K562 (cell line): ENCODE measurements around the gene HTR4. TPM values are rescaled to one million over a fixed set of nuclear protein-coding genes. Genes with fewer than 3 reads are reported as not detected.
A peak's percentile ranks its signal among the peaks of the same experiment; 100 is the strongest.

Experiments
- ATF4 ChIP-seq: fragments of 450-650 bp; formaldehyde crosslinking; IDR thresholded peaks from 2 replicates; pipeline ENCODE4 v1.4.0; 2022; ENCODE audit warnings: mild to moderate bottlenecking, moderate library complexity
- COPS2 ChIP-seq: fragments of 450-650 bp; conservative IDR thresholded peaks from 2 replicates; pipeline ENCODE4 v1.6.1; 2016; ENCODE audit warnings: mild to moderate bottlenecking, moderate library complexity
- DDX20 ChIP-seq: fragments of 450-650 bp; IDR thresholded peaks from 2 replicates; pipeline ENCODE4 v1.6.1; 2016; ENCODE audit warnings: missing genetic modification characterization, low read depth, mild to moderate bottlenecking, missing compliant biosample characterization, moderate library complexity
- DEAF1 ChIP-seq: fragments of 450-650 bp; formaldehyde crosslinking; IDR thresholded peaks from 2 replicates; pipeline ENCODE4 v1.4.0; 2020; ENCODE audit warnings: mild to moderate bottlenecking, moderate library complexity
- EP300 ChIP-seq: IDR thresholded peaks from 2 replicates; pipeline ENCODE4 v1.6.1; 2012; ENCODE audit warnings: low read length, improper control_type of control experiment
- GABPB1 ChIP-seq: sonication (generic); formaldehyde crosslinking; IDR thresholded peaks from 2 replicates; pipeline ENCODE4 v1.8.0; 2022; ENCODE audit warnings: mild to moderate bottlenecking, missing genetic modification reagents
- HDGF ChIP-seq: fragments of 450-650 bp; IDR thresholded peaks from 2 replicates; pipeline ENCODE4 v1.6.1; 2016
- LARP7 ChIP-seq: fragments of 450-650 bp; IDR thresholded peaks from 2 replicates; pipeline ENCODE4 v1.6.1; 2016
- MAFF ChIP-seq: IDR thresholded peaks from 2 replicates; pipeline ENCODE4 v1.6.1; 2012; ENCODE audit warnings: low read length, improper control_type of control experiment
- MCM3 ChIP-seq: fragments of 450-650 bp; IDR thresholded peaks from 2 replicates; pipeline ENCODE4 v1.6.1; 2016
- MXD1 ChIP-seq: fragments of 250-450 bp; sonication (Bioruptor Pico); IDR thresholded peaks from 2 replicates; pipeline ENCODE4 v1.8.0; 2021; ENCODE audit warnings: borderline replicate concordance, mild to moderate bottlenecking, moderate library complexity; ENCODE audit not compliant: poor library complexity, severe bottlenecking
- ZKSCAN3 ChIP-seq: fragments of 250-450 bp; sonication (Bioruptor Pico); IDR thresholded peaks from 2 replicates; pipeline ENCODE4 v1.4.0; 2020
- ZNF140 ChIP-seq: fragments of 250-450 bp; sonication (Bioruptor Pico); IDR thresholded peaks from 2 replicates; pipeline ENCODE4 v1.8.0; 2021; ENCODE audit warnings: moderate library complexity, mild to moderate bottlenecking, inconsistent platforms
- polyA plus RNA-seq, 8 experiments: library from polyadenylated mRNA; depleted of rRNA in 4 of 8; stranded (reverse) in 5 of 8; unstranded in 3 of 8; fragments of >200 nt; fragmentation: Nextera tagmentation in 2 of 8; fragmentation: Illumina TruSeq in 1 of 8; extraction: Ambion mirVana in 2 of 8; extraction: Trizol in 1 of 8; gene quantifications; 2 replicates each; pipeline versions ENCODE4 v1.2.1 to v1.2.3, GENCODE V29; 2011 to 2014; ENCODE audit warnings: inconsistent platforms in 1 of 8, missing spikeins in 1 of 8
- total RNA-seq, 7 experiments: library from RNA; depleted of rRNA in 6 of 7; stranded (reverse); fragments of >200 nt in 6 of 7; fragmentation: Illumina TruSeq in 2 of 7; extraction: Trizol in 2 of 7; gene quantifications; 2 replicates each; pipeline versions ENCODE4 v1.2.1 to v1.2.3, GENCODE V29; 2011 to 2021; ENCODE audit warnings: low replicate concordance in 1 of 7
- TF ChIP-seq, protein P1 (sequence below), 3 experiments: fragments of 200-800 bp in 1 of 3; fragments of 250-450 bp in 1 of 3; fragments of 450-650 bp in 1 of 3; sonication (Bioruptor Pico) in 1 of 3; sonication (Bioruptor generic) in 1 of 3; formaldehyde crosslinking in 1 of 3; IDR thresholded peaks; 2 replicates each; pipeline versions ENCODE4 v1.6.1 to v1.8.0; 2016 to 2022; ENCODE audit warnings: mild to moderate bottlenecking in 2 of 3, missing genetic modification characterization in 2 of 3, missing compliant biosample characterization in 1 of 3, moderate library complexity in 1 of 3
- TF ChIP-seq, protein P2 (sequence below): IDR thresholded peaks from 2 replicates; pipeline ENCODE4 v1.6.1; 2012; ENCODE audit warnings: low read depth, low read length, improper control_type of control experiment, borderline replicate concordance
- TF ChIP-seq, protein P3 (sequence below): IDR thresholded peaks from 2 replicates; pipeline ENCODE4 v1.6.1; 2016; ENCODE audit warnings: missing genetic modification characterization, missing compliant biosample characterization

Gene HTR4
- total and polyA plus RNA-seq, 9 of the 15 experiments (the other 6 are each of a cell fraction or from before 2014, with no cell fraction given) = 0.13 TPM; not detected in 8

DNA sequence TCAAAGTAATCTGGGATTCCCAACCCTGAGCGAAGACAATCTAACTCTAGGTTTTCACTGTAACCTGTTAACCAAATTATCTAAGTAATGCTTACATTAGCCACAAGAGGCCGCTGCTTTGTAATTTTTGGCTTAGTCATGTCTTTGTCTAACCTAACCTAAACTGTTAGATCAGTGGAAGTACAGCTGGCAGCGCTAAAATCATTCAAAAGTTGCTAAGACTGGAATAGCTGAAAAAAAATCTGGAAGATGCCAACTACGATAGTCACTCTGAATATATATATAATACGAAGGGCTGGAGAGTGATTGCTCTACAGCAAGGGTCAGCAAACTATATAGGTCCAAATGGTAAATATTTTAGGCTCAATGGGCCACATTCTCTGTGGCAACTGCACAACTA, 210.3 kb downstream of the HTR4 start (continued):
- TF ChIP-seq LARP7 (no peak), MCM3 (no peak), MXD1 (CRISPR knock-in tag) (no peak), COPS2 (no peak), HDGF (no peak), MAFF (peak; percentile 71), ATF4 (CRISPR knock-in tag) (no peak), DDX20 (no peak), DEAF1 (CRISPR knock-in tag) (peak; percentile 89), EP300 (0 out of 2 replicates have a peak, but pooled peaks have one; percentile 5), ZKSCAN3 (CRISPR knock-in tag) (no peak), GABPB1 (CRISPR knock-in tag) (no peak), ZNF140 (no peak)
- TF ChIP-seq, protein P1, sequence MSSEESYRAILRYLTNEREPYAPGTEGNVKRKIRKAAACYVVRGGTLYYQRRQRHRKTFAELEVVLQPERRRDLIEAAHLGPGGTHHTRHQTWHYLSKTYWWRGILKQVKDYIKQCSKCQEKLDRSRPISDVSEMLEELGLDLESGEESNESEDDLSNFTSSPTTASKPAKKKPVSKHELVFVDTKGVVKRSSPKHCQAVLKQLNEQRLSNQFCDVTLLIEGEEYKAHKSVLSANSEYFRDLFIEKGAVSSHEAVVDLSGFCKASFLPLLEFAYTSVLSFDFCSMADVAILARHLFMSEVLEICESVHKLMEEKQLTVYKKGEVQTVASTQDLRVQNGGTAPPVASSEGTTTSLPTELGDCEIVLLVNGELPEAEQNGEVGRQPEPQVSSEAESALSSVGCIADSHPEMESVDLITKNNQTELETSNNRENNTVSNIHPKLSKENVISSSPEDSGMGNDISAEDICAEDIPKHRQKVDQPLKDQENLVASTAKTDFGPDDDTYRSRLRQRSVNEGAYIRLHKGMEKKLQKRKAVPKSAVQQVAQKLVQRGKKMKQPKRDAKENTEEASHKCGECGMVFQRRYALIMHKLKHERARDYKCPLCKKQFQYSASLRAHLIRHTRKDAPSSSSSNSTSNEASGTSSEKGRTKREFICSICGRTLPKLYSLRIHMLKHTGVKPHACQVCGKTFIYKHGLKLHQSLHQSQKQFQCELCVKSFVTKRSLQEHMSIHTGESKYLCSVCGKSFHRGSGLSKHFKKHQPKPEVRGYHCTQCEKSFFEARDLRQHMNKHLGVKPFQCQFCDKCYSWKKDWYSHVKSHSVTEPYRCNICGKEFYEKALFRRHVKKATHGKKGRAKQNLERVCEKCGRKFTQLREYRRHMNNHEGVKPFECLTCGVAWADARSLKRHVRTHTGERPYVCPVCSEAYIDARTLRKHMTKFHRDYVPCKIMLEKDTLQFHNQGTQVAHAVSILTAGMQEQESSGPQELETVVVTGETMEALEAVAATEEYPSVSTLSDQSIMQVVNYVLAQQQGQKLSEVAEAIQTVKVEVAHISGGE (CRISPR knock-in tag; IDR thresholded peaks at IDR 0.05) = no peak
- TF ChIP-seq, protein P2, sequence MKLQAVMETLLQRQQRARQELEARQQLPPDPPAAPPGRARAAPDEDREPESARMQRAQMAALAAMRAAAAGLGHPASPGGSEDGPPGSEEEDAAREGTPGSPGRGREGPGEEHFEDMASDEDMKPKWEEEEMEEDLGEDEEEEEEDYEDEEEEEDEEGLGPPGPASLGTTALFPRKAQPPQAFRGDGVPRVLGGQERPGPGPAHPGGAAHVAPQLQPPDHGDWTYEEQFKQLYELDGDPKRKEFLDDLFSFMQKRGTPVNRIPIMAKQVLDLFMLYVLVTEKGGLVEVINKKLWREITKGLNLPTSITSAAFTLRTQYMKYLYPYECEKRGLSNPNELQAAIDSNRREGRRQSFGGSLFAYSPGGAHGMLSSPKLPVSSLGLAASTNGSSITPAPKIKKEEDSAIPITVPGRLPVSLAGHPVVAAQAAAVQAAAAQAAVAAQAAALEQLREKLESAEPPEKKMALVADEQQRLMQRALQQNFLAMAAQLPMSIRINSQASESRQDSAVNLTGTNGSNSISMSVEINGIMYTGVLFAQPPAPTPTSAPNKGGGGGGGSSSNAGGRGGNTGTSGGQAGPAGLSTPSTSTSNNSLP = 0 out of 2 replicates have a peak, but pooled peaks have one; percentile 53
- TF ChIP-seq, protein P3, sequence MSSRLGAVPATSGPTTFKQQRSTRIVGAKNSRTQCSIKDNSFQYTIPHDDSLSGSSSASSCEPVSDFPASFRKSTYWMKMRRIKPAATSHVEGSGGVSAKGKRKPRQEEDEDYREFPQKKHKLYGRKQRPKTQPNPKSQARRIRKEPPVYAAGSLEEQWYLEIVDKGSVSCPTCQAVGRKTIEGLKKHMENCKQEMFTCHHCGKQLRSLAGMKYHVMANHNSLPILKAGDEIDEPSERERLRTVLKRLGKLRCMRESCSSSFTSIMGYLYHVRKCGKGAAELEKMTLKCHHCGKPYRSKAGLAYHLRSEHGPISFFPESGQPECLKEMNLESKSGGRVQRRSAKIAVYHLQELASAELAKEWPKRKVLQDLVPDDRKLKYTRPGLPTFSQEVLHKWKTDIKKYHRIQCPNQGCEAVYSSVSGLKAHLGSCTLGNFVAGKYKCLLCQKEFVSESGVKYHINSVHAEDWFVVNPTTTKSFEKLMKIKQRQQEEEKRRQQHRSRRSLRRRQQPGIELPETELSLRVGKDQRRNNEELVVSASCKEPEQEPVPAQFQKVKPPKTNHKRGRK = no peak
